BJ (cell line): ENCODE measurements around the gene TTC39B. TPM values are rescaled to one million over a fixed set of nuclear protein-coding genes. Genes with fewer than 3 reads are reported as not detected.

Experiments
- CTCF ChIA-PET: fragments of 350-600 bp; formaldehyde crosslinking; extraction: SDS; loops from one replicate; lab custom pipeline; 2021; ENCODE audit warnings: antibody characterized with exemption, inconsistent platforms; lab: Yijun Ruan, JAX
- POLR2A ChIA-PET: fragments of 300-600 bp; sonication (Branson Sonifier 250); formaldehyde crosslinking; extraction: SDS; loops from one replicate; lab custom pipeline; 2021; ENCODE audit warnings: antibody characterized with exemption; lab: Charles Lee
- DNase-seq: peaks from one replicate; pipeline ENCODE4 v3.0.0-alpha.2; 2011; ENCODE audit warnings: low read depth
- H3K27me3 ChIP-seq: 2 replicates; pipeline ENCODE4 v1.6.0; 2011; ENCODE audit warnings: low read length; ENCODE audit not compliant: control insufficient read depth, insufficient read depth
- H3K36me3 ChIP-seq: 2 replicates; pipeline ENCODE4 v1.5.1; 2011; ENCODE audit warnings: low read length; ENCODE audit not compliant: control insufficient read depth, insufficient read depth
- H3K4me3 ChIP-seq: 2 replicates; pipeline ENCODE4 v1.5.1; 2011; ENCODE audit warnings: low read depth, mild to moderate bottlenecking, control low read depth, low read length
- CTCF ChIP-seq: IDR thresholded peaks from 2 replicates; pipeline ENCODE4 v1.5.1; 2011; ENCODE audit warnings: low read depth, mild to moderate bottlenecking, control low read depth, inconsistent platforms, low read length, moderate library complexity; ENCODE audit not compliant: insufficient read depth
- polyA plus RNA-seq: library from polyadenylated mRNA; depleted of rRNA; stranded (reverse); fragments of >200 nt; gene quantifications from 2 replicates; pipeline ENCODE4 v1.2.3, GENCODE V29; 2011; rRNA removed
- small RNA-seq: library from RNA; depleted of rRNA; stranded (forward); fragments of <200 nt; gene quantifications from one replicate; pipeline ENCODE3, GENCODE V24; 2012; ENCODE audit warnings: low replicate concordance, low read depth; ENCODE audit not compliant: insufficient read length

Gene TTC39B
- polyA plus RNA-seq, 1 experiment: 5.1 TPM

GRCh38 chr9:15115041-15115440, 192.0 kb downstream of the TTC39B start:
- ChIA-PET CTCF (interaction anchor here (2.6 kb wide), 1 partner anchor 21 kb away, joined by 10 read pairs; no protein-coding TSS in a partner anchor), POLR2A (no interaction called here)
- DNase-seq: no peak
- Histone ChIP-seq H3K36me3 (no peaks in the 10 kb centered on the region), H3K4me3 (no peak overlapping the region), H3K27me3 (no peaks in the 10 kb centered on the region)
- TF ChIP-seq CTCF: no peak

Small RNA genes lying within 50 kb of the gene (small RNA-seq; reads per million reads assigned to genes)
- gene RNU6-559P: not detected

Other genes starting within 250 kb of the TTC39B start
- 12.5 and 27.3 TPM in 2 replicates for gene SNAPC3, start 115.7 kb upstream of the TTC39B start, polyA plus RNA-seq
- 10.2 and 28.1 TPM in 2 replicates for gene PSIP1, start 203.8 kb upstream of the TTC39B start, polyA plus RNA-seq
- 0.39 and 0.54 TPM in 2 replicates for gene CCDC171, start 245.8 kb upstream of the TTC39B start, polyA plus RNA-seq